ENCODE results near the gene SLC17A7.

SLC17A7 gene

GRCh38 chr19:49427339-49427738, 14.0 kb downstream of the SLC17A7 start:
- no peak for DNase-seq

DNA sequence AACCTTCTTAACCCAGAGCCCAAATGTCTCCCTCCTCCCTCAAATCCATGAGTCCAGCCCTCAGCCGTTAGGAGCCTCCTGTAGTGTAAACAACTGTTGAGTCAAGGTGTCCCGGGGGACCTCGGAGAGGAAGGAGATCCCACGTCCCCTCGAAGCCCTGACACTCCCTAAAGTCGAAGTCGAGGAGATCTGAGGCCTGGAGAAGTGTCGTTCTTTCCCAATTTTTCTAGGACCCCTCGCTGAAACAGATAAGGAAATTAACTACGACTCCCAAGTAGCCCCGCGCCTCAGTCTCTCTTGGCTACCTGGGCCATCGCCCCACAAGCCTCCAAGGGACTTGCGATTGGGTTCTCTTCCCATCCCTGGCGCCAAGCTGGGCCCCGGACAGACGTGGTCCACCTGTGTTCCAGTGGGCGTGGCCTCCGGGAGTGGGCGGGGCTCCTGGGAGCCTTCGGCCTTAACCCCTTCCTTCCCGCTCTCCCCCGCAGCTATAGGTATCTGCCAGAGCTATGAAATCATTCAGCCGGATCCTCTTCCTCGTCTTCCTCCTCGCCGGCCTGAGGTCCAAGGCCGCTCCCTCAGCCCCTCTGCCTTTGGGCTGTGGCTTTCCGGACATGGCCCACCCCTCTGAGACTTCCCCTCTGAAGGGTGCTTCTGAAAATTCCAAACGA, 15.3 kb downstream of the SLC17A7 start:
- DNase-seq = no peak

DNA sequence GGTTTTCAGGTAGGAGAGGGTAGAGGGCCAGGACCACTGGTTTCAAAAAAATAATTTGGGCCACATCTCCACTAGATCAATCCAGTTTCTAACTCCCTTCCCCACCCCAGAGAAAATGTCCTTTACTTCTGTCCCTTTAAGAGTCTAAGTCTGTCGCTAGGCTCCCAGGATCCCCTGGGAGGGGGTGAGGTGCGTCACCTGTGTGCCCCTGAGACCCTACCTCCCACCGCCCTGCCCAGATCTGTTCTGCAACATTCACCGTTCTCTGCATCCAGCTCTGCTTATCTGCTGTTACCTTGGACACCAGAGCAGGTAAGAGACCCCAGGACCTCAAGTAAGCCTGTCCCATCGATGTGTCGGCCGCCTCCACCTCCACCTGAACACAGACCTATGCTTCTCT, 16.1 kb downstream of the SLC17A7 start, which contains the start of gene GFY:
Gene GFY (plus strand): TSS at position 211 of the 400 bp plus-strand sequence. CDS start 1,043 bp downstream, outside the sequence.
- no peak for DNase-seq

- DNase-seq = no peak
Measured at GRCh38 chr19:49423985-49424303, 17.4 kb downstream of the SLC17A7 start.

GRCh38 chr19:49423071-49423984, 18.0 kb downstream of the SLC17A7 start, which contains the start of gene PTH2:
TSS of gene PTH2 (minus strand) at chr19:49423441. CDS start at chr19:49423339, 102 bp downstream.
- DNase-seq = peak; percentile 68

DNA sequence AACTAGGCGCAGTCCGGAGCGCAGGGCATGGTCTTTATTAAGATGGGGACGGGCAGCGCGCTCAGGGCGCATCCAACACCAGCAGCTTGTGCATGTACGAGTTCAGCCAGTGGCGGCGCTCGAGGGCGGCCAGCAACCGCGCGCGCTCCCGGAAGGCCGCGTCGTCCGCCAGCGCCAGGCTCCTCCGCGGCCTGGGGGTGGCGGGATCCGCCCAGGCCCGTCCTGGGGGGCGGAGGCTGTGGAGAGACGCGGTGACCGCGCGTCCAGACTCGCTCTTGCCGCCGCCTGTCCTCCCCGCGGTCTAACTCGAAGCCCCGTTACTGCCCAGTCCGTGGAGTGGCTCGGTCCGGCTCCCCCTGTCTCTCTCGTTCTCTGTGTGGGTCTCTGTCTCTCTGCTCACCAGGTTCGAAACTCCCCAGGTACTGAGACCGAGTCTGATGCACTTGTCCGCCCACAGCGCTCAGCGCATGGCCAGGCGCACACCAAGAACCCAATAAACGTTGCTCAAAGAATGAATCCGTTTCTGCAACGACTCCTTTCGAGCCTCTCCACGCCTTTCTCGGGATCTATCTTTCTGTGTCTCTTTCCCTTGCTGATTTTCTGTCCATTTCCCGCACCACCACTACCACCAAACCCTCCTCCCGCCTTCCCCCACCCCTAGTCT, 18.8 kb downstream of the SLC17A7 start:
- peak; percentile 88 for DNase-seq

- DNase-seq = no peak
Measured at GRCh38 chr19:49421878-49422202, 19.5 kb downstream of the SLC17A7 start.

- peak; percentile 90 for DNase-seq
Measured at GRCh38 chr19:49421039-49421877, 20.1 kb downstream of the SLC17A7 start.

DNA sequence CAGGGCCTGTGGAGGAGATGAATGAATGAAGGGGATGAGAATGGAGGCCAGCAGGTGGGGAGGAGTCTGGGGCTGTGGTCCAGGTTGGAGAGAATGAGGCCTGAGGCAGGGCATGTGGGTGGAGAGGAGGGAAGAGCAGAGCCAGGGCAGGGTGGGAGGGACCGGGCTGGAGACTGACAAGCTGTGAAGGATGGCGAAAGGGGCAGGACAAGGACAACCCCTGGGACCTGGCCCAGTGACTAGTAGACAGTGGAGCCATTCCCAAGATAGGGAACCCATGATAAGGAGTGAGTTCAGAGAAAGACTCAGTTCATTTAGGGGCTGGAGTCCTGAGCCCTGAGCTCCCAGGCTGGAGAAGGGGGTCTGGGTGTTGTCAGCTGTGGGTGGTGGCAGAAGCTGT, 21.1 kb downstream of the SLC17A7 start:
- DNase-seq = no peak

DNA sequence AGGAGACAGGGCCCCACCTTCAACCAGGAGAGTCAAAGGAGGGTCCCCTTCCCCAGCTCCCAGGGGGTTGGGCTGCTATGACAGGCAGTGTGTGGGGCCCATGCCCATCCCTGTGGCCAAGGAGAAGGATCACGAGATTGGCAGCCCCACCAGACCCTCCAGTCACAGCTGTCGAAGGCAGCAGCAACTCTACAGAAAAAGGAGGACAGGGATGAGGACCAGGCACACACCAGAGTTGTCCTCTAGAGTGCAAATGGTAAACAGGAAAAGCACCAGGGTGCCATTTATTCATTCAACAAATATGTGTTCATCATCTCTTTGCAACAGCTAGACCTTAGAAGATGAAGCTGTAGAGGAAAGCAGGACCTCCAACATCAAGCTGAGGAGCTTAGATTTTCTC, 22.2 kb downstream of the SLC17A7 start:
- no peak for DNase-seq

DNA sequence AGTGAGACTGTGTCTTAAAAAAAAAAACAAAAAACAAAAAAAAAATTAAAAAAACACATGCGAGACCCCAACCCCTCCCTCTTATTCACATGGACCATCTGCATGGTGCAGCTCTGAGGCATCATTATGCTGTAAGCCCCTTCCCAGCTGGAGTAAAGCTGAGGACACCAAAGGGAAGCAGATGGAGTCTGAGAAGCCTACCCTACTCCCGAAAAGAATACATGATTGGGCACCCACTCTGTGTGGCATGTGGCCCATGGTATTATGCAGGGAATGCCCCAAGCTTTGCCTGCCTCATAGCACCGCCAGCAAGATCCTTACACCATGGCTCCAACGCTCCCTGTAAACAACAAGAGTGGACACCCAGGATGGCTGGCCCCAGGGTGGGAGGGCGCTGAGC, 22.8 kb downstream of the SLC17A7 start:
- no peak for DNase-seq

- no peak for DNase-seq
Measured at GRCh38 chr19:49417088-49417487, 24.2 kb downstream of the SLC17A7 start.

DNA sequence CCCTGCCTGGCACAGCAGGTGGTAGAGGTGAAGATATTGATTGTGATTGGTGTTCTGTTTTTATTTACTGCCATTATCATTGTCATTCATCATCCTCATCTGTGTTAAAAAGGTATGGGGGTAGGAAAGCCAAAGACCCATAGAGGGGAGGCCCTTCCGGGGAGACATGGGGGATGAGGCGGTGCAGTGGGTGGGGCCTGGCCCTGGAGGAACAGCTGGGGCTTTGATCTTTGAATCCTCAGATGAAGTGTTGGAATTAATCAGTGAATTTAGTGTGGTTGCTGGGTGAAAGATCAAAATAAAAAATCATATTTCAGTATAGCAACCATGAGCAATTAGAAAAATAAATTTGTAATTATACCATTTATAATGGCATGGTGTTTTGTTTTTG, 25.5 kb downstream of the SLC17A7 start:
- no peak for DNase-seq

DNA sequence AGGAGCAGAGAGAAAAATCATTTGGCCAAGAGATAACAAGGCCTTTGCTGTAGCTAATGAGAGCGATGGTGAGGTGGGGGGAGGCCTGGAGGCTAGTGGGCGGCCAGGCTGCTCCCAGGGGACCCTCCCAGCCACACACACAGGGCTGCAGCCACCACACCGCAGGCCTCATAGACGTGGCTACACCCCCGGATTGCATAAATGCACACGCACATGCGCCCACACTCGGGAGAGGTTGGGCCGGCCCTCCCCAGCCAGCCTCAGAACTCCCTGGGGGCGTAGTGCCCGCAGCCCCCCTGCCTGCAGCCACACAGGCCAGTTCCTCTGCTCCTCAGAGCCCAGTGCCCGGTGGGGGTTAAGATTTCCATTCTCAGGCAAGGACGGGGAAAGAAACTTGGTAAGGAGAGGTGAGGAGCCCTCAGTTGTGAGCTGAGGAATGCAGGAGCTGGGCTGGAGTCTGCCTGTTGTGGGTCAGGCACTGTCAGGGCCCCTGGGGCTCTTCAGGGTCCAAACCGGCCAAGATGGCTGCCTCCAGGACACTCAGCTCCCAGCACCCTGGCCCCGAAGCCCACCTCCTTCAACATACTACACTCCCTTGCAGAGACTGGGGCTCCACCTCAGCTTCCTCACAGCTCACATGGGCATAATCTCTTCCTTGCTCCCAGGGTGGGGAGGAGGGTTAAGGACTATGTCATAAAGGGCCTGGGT, 26.1 kb downstream of the SLC17A7 start:
- DNase-seq = no peak

GRCh38 chr19:49414256-49414655, 27.1 kb downstream of the SLC17A7 start:
- no peak for DNase-seq

DNA sequence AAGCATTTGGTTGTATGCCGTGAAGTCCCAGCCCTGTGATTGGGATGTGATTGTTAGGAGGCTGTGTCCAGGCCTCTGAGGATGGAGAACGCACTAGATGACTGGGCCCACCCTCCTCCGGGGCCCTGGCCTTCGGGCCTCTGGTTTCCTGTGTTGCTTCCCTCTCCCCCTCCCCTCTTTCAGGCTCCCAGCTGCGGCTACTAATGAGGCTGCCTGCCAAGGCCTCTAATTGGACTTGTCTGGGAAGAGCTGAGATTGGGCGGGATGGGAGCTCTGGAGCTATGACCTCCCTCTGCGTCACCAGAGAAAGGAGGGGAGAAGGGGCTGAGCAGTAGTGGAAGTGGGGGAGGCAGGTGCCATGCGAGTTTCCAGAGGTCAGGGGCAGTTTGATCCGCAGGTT, 28.0 kb downstream of the SLC17A7 start:
- peak; percentile 96 for DNase-seq

DNA sequence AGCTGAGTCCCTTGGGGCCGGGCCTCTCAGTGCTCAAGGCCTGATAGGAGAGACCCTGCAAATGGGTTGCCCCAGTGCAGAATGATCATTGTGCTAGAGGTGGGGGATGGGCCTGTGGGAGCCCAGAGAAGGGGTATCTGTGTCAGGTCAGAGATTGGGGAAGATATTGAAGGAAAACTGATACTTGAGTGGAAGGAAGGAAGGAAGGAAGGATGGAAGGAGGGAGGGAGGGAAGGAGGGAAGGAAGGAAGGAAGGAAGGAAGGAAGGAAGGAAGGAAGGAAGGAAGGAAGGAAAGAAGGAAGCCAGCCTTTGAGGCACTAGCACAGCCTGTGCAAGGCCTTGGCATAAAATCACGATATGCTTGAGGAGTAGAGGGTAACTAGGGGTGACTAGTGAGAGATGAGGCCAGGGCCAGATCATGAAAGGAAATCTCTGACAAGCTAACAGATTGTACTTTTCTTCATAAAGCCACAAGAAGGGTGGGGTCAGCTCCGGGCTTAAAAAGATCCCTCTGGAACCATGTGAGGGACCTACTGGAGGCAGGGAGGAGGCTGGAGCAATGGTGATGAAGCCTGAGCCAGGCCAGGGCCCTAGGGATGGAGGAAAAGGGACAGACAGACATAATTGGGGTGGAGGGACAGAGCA, 29.5 kb downstream of the SLC17A7 start:
- DNase-seq = no peak

GRCh38 chr19:49409441-49410029, 31.8 kb downstream of the SLC17A7 start:
- DNase-seq = no peak

DNA sequence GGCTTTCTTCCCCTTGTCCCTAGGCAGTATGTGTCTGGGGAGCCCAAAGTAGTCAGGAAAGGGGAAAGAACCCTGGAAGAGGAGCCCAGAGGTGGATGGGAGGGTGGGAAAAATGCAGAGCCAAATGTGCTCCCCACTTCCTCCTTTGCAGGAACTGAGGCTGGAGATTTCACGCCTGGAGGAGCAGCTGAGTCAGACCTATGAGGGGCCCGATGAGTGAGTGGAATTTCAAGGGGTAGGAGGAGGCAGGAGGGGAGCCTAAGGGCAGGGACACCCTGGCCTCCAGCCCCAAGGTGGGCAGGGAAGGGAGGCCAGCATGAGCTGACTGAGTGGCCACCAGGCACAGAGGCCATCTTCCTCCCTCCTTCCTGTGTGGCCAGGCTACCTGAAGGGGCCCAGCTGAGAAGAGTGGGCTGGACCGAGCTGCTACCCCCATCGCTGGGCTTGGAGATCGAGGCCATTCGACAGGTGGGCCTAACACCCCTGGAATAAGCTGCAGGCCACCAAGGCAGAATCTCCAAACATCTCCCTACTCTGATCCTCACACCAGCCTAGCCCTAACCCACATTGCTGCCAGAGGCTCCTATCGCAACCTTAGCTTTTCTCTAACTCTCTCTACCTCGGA, 32.4 kb downstream of the SLC17A7 start:
- DNase-seq = no peak

DNA sequence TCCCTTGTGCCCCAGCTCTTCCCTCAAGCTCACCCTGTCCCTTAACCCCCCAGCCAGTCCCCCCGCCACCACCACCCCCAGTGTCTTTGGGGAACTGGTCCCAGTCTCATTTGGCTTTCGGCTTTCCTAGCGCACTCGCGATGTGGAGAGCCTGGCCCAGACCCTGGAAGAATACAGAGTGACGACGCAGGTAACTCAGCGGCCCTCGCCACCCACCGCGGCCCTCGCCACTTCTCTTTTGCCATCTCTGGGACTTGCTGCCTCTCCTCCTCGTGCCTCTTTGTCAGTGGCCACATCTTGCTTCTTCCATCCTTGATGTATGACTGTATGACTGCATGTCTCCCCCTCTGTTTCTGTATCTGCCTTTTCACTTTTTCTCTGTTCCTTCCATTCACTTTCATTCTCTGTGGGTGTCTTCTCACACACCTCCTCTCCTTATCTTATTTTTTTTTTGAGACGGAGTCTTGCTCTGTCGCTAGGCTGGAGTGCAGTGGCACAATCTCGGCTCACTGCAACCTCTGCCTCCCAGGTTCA, 33.8 kb downstream of the SLC17A7 start:
- DNase-seq = no peak

Data from eye (tissue), 1 donor.